Measurements from ENCODE around the gene RAB27A.
"Not testable (repeated sequence)": the region's sequence is repeated elsewhere in the genome, so short reads cannot be mapped to it uniquely, and the experiment has no call there.

- not testable (repeated sequence) for TF ChIP-seq CTCF, POLR2A (IDR thresholded peaks at IDR 0.05)
Observed at GRCh38 chr15:55252201-55252600, 37.4 kb downstream of the RAB27A start.
